Upper lobe of right lung (tissue), 1 donor: ENCODE results near the gene ADRA2C. TPM values are rescaled to one million over a fixed set of nuclear protein-coding genes. Genes with fewer than 3 reads are reported as not detected.
A peak's percentile ranks its signal among the peaks of the same experiment; 100 is the strongest.

Experiments used
- ATAC-seq: fragments of 200-7000 bp; cut with Tn5 transposase; one replicate; pipeline ENCODE4 v1.9.1; 2020; ENCODE audit warnings: mild to moderate bottlenecking, moderate library complexity
- DNase-seq: peaks from one replicate; pipeline ENCODE4 v3.0.0-alpha.2; 2020
- H3K27ac ChIP-seq: fragments of 200-600 bp; one replicate; pipeline ENCODE4 v1.8.0; 2022
- H3K27me3 ChIP-seq: fragments of 200-600 bp; one replicate; pipeline ENCODE4 v1.8.0; 2022; ENCODE audit warnings: mild to moderate bottlenecking
- H3K36me3 ChIP-seq: fragments of 200-600 bp; one replicate; pipeline ENCODE4 v1.8.0; 2022
- H3K4me1 ChIP-seq: fragments of 200-600 bp; one replicate; pipeline ENCODE4 v1.8.0; 2022
- H3K4me3 ChIP-seq: fragments of 200-600 bp; one replicate; pipeline ENCODE4 v1.8.0; 2022; ENCODE audit warnings: mild to moderate bottlenecking
- H3K9me3 ChIP-seq: fragments of 200-600 bp; one replicate; pipeline ENCODE4 v1.8.0; 2022
- CTCF ChIP-seq: fragments of 200-600 bp; IDR thresholded peaks from one replicate; pipeline ENCODE4 v1.8.0; 2022; ENCODE audit warnings: antibody characterized with exemption
- intact Hi-C: fragments of 100-400 bp; cut with DNase I; formaldehyde crosslinking; loops from one replicate; pipeline ENCODE4 v1.11.0; 2022
- total RNA-seq: library from RNA; stranded (reverse); fragmentation: NEBNext Ultra II Directional; extraction: Animal tissue kit (Norgen Biotek cat#: 25700); gene quantifications from one replicate; pipeline ENCODE4 v1.2.1, GENCODE V29; 2021
- donor health status: DM: no; HTN: yes; CAD: no; lungs with severe emphysema.

The ADRA2C gene
- total RNA-seq, 1 donor from 2014 or later, result 7.3 TPM

- TF ChIP-seq CTCF, result no peak
- Histone ChIP-seq H3K4me1 (no peaks in the 10 kb centered on the region), H3K27me3 (peaks cover 11% of the 10 kb centered on the region), H3K27ac (no peak overlapping the region), H3K4me3 (no peak overlapping the region), H3K36me3 (no peaks in the 10 kb centered on the region), H3K9me3 (no peaks in the 10 kb centered on the region)
- ATAC-seq (no peak), DNase-seq (no peak)
- intact Hi-C loops, result no loop called here
These were observed 44.0 kb downstream of the ADRA2C start for GRCh38 chr4:3810111-3810680.

- no peaks in the 10 kb centered on the region for H3K36me3 ChIP-seq
- ATAC-seq (no peak), DNase-seq (no peak)
- H3K4me1 ChIP-seq, result no peaks in the 10 kb centered on the region
- H3K9me3 ChIP-seq, result no peaks in the 10 kb centered on the region
- H3K4me3 ChIP-seq, result no peak overlapping the region
- H3K27me3 ChIP-seq, result peaks cover 11% of the 10 kb centered on the region
- intact Hi-C loops, result no loop called here
- no peak overlapping the region for H3K27ac ChIP-seq
- TF ChIP-seq CTCF, result no peak
These were observed 44.8 kb downstream of the ADRA2C start for GRCh38 chr4:3810796-3811485.

GRCh38 chr4:3811621-3812020 is 45.4 kb downstream of the ADRA2C start:
- Histone ChIP-seq H3K4me3 (no peak overlapping the region), H3K27me3 (peaks cover 11% of the 10 kb centered on the region), H3K9me3 (no peaks in the 10 kb centered on the region), H3K4me1 (no peaks in the 10 kb centered on the region), H3K27ac (no peak overlapping the region), H3K36me3 (no peaks in the 10 kb centered on the region)
- intact Hi-C loops, result no loop called here
- no peak for DNase-seq
- no peak for ATAC-seq
- TF ChIP-seq CTCF, result no peak

GRCh38 chr4:3812211-3812934 is 46.2 kb downstream of the ADRA2C start:
- Histone ChIP-seq H3K36me3 (no peaks in the 10 kb centered on the region), H3K4me3 (no peak overlapping the region), H3K27me3 (peaks cover 9% of the 10 kb centered on the region), H3K9me3 (no peaks in the 10 kb centered on the region), H3K4me1 (no peaks in the 10 kb centered on the region), H3K27ac (no peak overlapping the region)
- DNase-seq (peak; percentile 57), ATAC-seq (no peak)
- intact Hi-C loops, result no loop called here
- no peak for TF ChIP-seq CTCF

GRCh38 chr4:3813151-3814052 is 47.2 kb downstream of the ADRA2C start:
- Histone ChIP-seq H3K4me3 (no peak overlapping the region), H3K27ac (no peak overlapping the region)

More at GRCh38 chr4:3813151-3814052, 47.2 kb downstream of the ADRA2C start:
- Histone ChIP-seq H3K27me3 (peaks cover 4% of the 10 kb centered on the region), H3K4me1 (no peaks in the 10 kb centered on the region), H3K36me3 (no peaks in the 10 kb centered on the region), H3K9me3 (no peaks in the 10 kb centered on the region)
- DNase-seq, result no peak
- ATAC-seq, result no peak
- no peak for TF ChIP-seq CTCF
- intact Hi-C loops, result no loop called here
